Measurements from ENCODE around the gene ZFAND2B.

The ZFAND2B gene

DNA sequence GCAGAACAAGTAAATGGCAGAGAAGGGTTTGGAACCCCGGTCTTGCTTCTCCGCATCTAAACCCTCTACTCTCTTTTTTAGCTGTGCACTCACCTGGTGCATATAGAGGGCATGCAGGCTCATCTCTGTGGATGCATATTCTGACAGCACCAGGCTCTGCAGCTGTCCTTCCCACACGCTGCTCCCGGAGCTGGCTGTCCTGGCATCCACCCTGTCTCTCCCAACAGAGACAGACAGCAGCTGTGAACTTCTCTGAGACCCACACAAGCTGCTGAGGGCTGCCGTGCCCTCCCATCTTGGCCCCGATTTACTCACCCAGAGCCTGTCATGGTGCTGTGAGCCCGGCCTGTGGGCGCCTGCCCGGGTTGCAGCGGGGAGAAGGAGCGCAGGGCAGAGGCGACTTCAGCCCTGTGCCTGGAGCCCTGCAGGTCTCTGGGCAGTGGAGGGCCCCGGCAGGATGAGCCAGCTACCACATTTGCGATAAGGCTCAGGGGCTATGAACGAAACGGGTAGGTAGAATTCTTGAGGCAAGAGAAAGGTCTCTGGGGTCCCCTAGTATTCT is 15.5 kb downstream of the ZFAND2B start:
- DNase-seq: no peak

DNA sequence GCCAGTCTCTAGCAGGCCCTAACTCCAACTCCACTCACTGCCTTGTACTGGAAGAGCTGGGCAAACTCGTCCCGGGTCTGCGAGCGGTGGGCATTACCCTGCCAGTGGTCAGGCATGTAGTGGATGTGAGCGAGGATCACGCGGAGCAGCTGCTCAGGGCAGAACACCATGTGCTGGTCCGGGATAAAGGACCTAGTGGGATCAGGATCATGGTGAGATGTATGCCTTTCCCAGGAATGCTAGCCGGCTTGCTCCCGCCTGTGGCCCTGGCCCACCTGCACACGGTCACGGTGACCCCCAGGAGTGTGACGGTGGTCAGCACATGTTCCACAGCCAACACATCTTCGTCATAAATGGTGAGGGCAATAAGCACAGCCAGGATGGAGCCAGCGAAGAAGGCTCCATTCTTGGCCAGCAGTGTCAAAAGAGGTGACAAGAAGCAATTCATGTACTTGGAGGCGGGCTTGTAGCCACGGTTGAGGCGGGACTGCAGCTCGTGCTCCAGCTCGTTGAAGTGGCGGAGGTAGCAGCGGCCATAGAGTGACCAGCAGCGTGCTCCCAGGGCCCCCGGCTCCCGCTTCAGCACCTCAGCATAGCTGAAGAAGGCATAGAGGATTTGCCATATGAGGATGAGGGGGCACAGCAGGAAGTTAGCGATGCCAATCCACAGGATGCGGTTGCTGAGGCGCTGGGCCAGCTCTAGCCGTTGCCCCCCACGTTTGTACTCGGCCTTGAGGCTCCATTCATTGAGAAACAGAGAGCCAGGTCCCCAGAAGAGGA is 17.4 kb downstream of the ZFAND2B start:
- DNase-seq: no peak

DNA sequence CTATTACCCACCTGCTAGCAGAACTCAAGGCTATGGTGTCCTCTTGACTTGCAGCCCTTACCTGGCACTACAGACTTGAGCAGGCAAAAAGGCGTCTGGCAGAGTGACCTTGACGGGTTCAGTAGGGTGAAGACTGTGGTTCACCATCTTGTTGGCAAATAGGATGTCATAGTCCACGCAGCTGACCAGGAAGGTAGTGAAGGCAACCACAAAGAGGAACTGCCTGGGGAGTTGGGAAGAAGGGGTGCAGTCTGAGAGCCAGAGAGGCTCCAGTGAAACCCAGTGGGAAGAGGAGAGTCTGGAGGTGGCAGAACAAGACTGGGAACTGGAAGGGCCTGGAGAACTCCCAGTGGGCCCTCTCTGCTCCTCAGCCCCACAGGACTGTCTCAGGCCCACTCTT is 18.8 kb downstream of the ZFAND2B start:
- no peak for DNase-seq

DNA sequence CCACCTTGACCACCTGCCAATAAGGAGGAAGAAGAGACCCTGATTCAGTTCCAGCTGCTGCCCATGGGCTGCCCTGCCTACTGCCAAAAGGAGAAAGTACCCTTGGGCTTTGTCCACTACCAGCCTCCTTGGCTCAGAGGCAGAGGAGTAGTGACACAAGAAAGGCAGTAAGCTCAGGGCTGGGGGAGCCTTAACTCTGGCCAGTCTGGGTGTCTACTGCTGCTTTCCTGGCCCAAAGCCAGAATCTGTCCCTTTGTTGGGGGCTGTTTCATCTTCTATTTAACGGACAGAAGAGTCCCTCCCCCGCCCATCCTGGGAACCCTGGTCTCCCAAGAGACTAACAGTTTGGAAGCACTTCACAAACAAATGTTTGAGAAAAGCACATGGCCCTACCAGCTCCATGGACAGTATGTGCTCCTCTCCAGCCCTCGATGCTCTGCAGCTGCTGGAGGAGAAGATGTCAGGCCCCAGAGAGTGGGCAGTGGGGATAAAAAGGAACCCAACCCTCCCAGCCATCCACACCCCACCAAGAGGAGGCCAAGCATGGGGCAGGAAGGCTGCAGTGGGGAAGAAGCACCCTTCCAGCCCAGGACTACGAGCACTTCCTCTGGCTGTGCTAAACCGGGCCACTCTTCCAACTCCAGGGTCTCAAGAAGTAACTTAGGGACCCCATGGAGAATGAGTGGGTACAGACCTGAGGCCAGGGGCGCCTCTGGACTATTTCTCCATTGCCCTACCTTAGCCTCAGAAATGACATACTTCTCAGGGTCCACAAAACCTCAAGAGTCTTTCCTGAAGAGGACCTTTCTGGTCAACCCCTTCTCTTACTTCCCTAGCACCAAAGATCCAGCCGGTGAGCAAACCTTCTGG is 21.7 kb downstream of the ZFAND2B start:
- no peak for DNase-seq

DNA sequence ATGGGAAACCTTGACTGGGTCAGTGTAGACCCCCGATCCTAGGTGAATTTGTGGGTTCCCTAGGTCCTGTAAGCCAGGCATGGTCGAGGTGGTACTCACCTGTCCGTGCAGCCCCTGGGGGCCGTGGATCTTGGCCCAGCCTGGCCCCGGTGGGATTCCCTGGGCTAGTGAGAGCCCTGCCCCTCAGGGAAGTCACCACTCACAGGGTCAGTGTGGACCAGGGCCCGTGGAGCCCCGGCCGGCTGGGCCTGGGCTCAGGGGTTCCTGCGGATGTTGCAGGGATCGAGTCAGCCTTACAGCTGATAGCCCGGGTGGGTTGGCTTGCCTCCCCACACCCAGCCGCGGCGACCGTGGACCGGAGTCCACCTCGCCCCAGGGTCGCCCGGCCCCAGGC is 22.3 kb downstream of the ZFAND2B start:
- no peak for DNase-seq

DNA sequence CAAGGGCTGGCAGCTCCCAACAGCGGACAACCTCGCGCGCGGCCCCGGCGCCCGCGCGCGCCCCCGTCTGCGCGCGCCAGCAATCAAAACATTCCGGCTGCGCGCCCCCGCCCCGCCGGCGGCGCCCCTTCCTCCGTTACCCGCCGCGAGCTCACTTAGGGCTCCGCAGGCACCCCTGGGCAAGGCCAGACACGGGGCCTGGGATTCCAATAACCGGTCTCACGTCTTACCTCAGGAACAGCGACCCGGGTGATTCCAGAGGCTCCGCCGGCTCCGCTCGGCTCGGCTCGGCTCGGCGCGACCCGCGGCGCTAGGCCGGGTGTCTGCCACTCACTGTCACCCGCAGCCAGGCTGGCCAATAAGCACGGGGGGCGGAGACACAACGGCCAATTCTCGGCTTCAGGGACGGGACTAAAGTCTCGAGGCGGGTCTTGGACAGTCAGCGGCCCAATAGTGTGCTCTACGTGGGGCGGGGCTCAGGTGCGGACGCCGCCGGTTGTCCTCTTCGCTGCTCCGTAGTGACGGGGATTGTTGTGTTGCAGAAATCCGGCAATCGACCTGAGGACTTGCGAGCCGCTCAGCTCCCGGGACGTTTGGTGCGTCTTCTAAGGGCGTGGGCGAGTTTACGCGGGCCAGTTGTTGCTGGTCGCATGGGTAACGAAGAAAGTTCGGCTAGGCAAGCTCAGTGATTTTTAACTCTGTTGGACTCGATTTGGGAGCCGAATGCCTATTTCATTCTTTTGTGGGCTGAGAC is 22.9 kb downstream of the ZFAND2B start, which contains the start of the genes ANKZF1 and ATG9A:
TSS of gene ANKZF1 (plus strand) at position 502 of the 754 bp plus-strand sequence. CDS start 452 bp downstream, outside the sequence.
TSS of gene ATG9A (minus strand) at position 332 of the 754 bp plus-strand sequence. CDS start 1,612 bp downstream, outside the sequence.
- peak; percentile 97 for DNase-seq

DNA sequence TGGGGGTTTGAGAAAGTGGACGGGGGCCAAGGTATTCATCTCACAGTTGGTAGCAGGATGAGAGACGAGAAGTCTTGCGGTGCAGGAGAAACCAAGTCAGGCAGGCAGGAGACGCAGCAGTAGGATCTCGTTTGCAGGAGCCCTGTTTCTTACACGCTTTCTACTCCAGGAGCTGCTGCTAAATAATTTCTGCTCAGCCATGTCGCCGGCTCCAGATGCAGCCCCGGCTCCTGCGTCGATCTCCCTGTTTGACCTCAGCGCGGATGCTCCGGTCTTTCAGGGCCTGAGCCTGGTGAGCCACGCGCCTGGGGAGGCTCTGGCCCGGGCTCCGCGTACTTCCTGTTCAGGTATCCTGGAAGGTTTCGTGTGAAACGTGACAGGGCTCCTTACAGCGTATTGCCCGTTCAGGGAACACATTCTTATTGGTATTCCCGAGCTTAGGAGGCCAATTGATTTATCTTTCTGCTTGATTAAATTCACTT is 23.5 kb downstream of the ZFAND2B start:
- DNase-seq: peak in 1 of 2 experiments; percentile 30

DNA sequence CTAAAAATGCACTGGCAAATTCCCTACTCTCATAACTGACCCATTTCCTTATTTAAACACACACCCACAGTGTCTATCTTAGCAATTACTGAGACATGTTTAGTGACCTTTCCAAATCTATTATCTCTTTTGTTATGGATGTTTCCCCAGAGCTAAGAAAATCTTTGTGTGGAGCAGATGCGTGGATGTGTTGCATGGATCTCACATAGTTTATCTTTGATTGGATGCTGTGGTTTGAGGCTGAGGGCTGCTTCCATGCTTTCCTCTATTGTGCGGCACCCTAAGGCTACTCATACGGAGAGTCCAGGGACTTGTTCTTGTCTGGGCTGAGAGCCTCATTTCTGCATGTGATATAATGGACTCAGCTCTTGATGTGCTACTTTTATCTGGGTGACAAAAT is 27.7 kb downstream of the ZFAND2B start:
- DNase-seq: no peak

DNA sequence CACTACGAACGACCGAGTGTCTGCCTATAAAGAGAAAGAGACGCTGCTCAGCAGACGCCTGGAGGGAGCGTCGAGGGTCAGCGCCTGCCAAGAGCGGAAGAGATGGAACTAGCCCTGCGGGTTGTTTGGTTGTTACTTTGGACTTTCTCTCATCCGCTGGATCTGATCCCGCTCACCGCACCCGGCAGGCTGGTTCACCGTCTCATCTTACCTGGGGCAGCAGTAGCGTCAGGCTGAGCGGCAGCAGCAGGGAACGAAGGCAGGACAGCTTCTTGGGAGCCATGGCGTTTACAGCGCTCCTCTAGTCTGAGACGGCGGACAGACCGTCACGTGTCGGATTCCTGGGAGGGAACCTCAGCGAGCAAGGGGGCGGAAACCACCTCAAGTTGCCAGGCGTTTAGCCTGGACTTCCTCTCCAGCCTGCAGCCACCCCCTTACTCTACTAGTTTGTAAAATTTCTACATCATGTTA is 36.7 kb downstream of the ZFAND2B start:
- no peak for DNase-seq

DNA sequence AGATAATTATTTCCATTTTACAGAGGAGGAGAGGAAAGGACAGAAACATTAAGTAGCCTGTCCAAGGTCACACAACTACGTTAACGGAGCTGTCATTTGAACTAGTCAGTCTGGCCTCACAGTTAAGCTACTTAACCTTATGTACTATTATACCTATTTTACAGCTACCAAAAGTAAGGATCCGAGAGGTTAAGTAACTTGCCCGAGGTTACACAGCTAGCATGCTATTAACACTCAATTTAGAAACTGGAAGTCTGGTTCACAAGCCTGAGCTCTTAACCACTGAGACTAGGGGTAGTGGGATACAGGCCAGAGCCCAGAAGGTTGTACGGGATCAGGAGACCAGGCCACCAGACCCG is 38.2 kb downstream of the ZFAND2B start:
- no peak for DNase-seq

DNA sequence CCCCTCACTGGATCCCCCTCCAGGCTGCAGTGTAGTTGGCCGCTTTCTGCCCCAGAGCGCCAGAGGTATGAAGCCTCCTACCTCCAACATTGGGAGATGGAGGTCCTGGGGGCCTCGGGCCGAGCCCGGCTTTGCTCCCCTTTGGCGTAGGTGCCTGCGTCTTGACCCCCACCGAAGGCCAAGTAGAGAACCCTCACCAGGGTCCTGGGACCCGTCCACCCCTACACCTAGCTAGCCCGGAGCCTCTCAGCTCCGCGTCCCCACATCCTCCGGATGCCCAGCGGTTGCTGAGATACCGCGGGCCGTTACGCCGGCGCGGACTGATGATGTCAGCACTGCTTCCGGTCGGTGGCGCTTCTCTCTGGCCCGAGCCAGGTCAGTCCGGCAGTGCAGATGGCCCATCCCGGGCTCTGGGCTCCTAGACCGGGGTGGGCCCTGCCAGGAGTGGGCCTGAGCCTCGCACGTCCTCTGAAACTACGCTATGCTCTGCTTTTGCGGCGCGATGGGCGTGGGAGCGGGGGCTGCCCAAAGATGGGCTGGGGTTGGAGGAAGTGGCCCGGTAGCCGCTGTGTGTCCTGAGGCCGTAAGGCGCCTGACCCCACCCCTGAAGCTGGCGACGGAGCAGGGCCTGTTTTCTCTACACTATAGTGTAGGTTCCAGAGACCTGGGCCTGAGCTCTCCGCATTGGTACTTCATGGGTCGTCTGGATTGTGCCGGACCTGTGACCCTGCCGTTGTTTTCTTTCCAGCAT is 38.7 kb downstream of the ZFAND2B start, which contains the start of the genes GLB1L and STK16:
TSS of gene GLB1L (minus strand) at position 297 of the 751 bp plus-strand sequence. CDS start 1,871 bp downstream, outside the sequence.
TSS of gene STK16 (plus strand) at position 332 of the 751 bp plus-strand sequence. CDS start 521 bp downstream, outside the sequence.
- DNase-seq: peak; percentile 59 to 85

DNA sequence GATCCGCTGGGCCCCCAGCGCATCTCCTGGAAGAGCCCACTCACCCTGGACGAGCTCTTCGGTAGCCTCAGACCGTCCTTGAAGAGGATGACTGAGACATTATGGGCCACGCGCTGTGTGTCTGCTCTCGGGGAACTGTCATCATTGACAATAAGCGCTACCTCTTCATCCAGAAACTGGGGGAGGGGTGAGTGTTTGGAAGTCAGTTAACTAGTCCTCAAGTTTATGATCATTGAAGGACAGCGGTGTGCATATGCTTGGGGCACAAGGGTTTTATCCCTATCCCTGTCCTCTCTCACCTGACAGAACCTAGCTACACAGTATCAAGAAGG is 39.3 kb downstream of the ZFAND2B start:
- no peak for DNase-seq

DNA sequence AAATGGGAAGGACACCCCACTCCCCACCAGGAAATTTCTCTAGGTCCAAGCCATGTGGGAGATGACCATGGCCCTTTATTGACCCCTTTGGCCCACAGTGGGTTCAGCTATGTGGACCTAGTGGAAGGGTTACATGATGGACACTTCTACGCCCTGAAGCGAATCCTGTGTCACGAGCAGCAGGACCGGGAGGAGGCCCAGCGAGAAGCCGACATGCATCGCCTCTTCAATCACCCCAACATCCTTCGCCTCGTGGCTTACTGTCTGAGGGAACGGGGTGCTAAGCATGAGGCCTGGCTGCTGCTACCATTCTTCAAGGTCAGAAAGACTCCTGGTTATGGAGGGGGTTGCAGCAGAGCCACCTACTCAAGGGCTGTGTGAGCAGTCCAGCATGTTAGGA is 40.0 kb downstream of the ZFAND2B start:
- no peak for DNase-seq

DNA sequence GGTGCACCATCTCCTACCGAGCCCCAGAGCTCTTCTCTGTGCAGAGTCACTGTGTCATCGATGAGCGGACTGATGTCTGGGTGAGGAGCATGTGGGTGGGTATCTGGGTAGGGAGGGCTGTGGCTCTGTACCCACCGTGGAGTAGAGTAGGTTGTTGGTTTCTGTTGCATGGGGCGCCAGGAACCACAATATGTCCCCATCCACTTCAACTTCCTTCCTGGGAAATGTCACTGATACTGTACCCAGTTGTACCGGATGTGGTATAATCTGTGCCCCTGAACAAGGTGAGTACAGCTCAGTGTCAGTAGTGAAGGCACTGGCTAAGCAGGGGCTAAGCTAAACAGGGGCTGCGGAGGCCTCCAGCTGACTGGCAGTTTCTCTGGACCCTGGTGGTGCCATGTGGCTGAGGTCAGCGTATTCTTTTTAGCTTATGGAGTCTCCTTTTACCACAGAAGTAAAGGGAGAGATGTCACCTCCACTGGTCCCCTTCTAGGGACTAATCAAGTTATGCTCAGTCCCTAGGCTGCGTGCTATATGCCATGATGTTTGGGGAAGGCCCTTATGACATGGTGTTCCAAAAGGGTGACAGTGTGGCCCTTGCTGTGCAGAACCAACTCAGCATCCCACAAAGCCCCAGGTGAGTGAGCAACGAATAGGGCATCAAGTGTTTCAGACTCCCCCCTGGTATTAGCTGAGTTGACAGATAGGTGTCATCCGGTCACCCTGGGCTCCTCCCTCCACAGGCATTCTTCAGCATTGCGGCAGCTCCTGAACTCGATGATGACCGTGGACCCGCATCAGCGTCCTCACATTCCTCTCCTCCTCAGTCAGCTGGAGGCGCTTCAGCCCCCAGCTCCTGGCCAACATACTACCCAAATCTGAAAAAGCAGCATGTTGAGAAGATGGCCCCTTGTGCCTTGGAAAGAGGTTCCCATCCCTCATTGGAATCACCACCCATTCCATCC is 41.4 kb downstream of the ZFAND2B start:
- DNase-seq: no peak

DNA sequence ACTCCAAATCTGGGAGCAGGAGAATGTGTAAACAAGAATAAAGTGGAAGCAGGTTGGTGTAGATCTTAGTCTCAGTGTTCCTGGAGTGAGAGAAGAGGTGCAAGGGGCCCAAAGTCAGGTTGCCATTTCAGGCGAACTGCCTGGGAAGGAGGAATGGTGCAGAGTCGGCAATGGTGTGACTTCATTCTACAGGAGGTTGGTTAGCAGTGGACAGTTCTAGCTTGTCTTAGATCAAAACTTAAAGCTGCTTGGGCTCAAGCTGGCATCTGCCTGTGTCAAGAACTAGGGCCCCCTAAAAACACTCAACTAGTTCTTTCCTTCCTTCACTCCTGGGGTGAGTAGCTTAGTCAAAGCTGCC is 42.2 kb downstream of the ZFAND2B start:
- DNase-seq: no peak

DNA sequence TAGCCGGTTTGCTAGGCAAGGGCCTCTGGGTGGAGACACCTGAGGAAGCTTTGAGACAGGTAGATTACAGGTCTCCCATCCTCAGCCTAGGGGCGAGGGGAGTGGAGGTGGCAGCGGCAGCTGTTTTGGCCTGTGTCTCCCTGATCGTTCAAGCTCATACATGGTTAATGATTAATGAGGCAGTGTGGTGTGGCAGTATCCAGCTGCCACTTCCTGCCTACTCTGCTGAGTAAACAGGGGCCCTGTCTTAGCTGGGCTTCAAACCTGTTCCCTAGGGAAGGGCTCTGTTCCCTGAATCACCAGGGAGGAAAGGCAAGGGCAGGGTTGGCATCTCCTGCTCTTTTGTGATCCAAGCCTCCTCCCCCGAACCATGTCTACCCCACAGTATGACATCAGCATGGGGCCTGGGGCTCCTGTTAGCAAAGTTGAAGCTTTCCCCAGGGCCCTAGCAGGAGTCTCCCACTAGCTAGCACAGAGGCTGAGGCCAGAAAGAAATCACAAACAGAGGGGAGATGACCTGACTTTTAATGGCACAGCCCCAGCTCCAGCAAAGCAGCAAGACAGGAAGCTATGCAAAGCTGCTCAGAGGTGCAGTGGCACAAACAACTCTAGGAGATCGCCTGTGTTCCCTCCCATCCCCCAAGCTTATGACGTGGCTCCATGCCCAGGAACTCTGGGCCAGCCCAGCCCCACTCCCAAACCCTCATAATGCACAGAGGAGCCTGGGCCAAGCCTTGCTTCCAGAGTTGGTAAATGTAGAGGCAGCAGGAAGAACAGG is 42.8 kb downstream of the ZFAND2B start:
- peak in 1 of 2 experiments; percentile 35 for DNase-seq

DNA sequence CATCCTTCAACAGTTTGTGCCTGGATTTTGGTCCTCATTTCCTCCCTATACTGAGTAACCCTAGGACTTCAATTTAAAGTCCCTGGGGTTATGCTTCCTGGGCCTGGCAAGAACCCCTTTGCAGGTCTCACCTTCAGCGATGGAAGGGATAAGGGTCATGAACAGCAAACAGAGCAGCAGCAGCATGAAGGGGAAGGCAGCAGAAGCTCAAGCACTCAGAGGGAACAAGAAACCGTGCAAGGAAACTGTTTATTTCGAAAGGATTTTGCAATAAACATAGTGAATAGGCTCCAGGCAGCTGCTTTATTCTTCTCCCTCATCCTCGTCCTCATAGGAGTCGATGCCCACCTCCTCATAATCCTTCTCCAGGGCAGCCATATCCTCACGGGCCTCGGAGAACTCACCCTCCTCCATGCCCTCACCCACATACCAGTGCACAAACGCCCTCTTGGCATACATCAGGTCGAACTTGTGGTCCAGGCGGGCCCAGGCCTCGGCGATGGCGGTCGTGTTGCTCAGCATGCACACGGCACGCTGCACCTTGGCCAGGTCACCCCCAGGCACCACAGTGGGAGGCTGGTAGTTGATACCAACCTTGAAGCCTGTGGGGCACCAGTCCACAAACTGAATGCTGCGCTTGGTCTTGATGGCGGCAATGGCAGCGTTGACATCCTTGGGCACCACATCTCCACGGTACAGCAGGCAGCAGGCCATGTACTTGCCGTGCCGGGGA is 43.6 kb downstream of the ZFAND2B start:
- DNase-seq: no peak

DNA sequence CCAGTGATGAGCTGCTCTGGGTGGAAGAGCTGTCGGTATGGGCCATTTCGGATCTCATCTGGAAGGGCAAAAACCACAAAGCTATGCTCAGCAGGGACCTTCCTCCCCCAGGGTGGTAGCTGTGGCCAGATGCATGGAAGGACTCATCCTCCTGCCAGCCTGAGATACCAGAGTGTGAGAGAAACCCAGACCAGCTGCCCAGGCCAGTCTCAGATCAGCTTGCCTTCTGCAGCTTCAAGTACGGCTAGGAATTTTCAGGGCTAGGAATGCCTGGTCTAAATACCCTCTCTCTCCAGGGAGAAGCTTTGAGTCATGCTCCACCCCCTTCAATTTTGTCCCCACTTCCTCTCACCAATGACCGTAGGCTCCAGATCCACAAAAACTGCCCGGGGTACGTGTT is 45.1 kb downstream of the ZFAND2B start:
- no peak for DNase-seq

DNA sequence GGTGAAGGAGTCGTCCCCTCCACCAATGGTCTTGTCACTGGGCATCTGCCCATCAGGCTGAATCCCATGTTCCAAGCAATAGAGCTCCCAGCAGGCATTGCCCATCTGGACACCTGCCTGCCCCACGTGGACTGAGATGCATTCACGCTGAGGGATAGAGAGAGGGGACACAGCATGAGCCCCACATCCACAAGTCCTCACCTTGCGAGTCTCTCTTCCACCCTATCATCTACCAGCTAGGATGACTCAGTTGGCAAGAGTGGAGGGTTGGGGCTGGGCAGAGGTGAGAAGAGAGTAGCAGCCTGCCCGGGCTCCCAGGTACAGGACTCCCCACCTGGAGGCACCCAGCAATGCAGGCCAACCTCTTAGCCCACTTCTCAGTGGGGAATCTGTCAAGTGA is 45.5 kb downstream of the ZFAND2B start:
- DNase-seq: no peak
